PFSK-1 (cell line): ENCODE results near the gene OPCML.

ENCODE experiments used
- FOXP2 ChIP-seq: optimal IDR thresholded peaks from 2 replicates; pipeline ENCODE3; 2011; ENCODE audit warnings: borderline replicate concordance, control low read depth, inconsistent platforms; ENCODE audit not compliant: insufficient read depth; ENCODE audit errors: extremely low read length, extremely low read depth
- POLR2AphosphoS5 ChIP-seq: IDR thresholded peaks from 2 replicates; pipeline ENCODE4 v1.6.1; 2012; ENCODE audit warnings: low read depth, mild to moderate bottlenecking, control low read depth, low read length, moderate library complexity
- SIN3A ChIP-seq: IDR thresholded peaks from 2 replicates; pipeline ENCODE4 v1.6.1; 2012; ENCODE audit warnings: mild to moderate bottlenecking, low read length, moderate library complexity, borderline replicate concordance; ENCODE audit not compliant: insufficient read depth
- TAF1 ChIP-seq: IDR thresholded peaks from 2 replicates; pipeline ENCODE4 v1.6.1; 2012; ENCODE audit warnings: low read length, control low read depth, borderline replicate concordance; ENCODE audit not compliant: insufficient read depth
- TF ChIP-seq, protein P1 (sequence below), 2 experiments: IDR thresholded peaks; 2 replicates each; pipeline versions ENCODE4 v1.6.1 to v1.8.0; 2011 to 2012; ENCODE audit warnings: low read depth in 2 of 2, low read length in 2 of 2, control low read depth in 1 of 2, inconsistent platforms in 1 of 2, mild to moderate bottlenecking in 1 of 2, moderate library complexity in 1 of 2; ENCODE audit not compliant: insufficient read depth in 1 of 2

The OPCML gene

DNA sequence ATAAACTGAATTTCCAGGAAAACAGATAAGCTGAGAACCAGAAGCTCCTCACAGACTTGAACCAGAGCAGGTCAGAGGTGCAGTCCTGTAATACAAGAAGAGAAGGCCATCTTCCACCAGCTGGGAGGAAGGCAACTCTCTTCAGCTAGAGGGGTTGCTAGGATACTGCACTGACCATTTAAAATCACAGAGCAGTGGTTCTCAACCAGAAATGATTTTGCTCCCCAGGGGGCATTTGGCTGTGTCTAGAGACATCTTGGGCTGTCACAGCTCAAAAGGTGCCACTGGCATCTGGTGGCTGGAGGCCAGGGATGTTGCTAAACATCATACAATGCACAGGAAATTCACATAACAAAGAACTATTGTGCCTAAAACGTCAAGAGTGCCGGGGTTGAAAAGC lies 17.2 kb downstream of the OPCML start:
- TF ChIP-seq SIN3A (no peak), TAF1 (no peak), FOXP2 (no peak), POLR2AphosphoS5 (no peak)
- TF ChIP-seq, protein P1, sequence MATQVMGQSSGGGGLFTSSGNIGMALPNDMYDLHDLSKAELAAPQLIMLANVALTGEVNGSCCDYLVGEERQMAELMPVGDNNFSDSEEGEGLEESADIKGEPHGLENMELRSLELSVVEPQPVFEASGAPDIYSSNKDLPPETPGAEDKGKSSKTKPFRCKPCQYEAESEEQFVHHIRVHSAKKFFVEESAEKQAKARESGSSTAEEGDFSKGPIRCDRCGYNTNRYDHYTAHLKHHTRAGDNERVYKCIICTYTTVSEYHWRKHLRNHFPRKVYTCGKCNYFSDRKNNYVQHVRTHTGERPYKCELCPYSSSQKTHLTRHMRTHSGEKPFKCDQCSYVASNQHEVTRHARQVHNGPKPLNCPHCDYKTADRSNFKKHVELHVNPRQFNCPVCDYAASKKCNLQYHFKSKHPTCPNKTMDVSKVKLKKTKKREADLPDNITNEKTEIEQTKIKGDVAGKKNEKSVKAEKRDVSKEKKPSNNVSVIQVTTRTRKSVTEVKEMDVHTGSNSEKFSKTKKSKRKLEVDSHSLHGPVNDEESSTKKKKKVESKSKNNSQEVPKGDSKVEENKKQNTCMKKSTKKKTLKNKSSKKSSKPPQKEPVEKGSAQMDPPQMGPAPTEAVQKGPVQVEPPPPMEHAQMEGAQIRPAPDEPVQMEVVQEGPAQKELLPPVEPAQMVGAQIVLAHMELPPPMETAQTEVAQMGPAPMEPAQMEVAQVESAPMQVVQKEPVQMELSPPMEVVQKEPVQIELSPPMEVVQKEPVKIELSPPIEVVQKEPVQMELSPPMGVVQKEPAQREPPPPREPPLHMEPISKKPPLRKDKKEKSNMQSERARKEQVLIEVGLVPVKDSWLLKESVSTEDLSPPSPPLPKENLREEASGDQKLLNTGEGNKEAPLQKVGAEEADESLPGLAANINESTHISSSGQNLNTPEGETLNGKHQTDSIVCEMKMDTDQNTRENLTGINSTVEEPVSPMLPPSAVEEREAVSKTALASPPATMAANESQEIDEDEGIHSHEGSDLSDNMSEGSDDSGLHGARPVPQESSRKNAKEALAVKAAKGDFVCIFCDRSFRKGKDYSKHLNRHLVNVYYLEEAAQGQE (IDR thresholded peaks at IDR 0.05; ENCODE audit: insufficient read depth in 1 of 2, low read depth in 2 of 2, low read length in 2 of 2) = no peak

DNA sequence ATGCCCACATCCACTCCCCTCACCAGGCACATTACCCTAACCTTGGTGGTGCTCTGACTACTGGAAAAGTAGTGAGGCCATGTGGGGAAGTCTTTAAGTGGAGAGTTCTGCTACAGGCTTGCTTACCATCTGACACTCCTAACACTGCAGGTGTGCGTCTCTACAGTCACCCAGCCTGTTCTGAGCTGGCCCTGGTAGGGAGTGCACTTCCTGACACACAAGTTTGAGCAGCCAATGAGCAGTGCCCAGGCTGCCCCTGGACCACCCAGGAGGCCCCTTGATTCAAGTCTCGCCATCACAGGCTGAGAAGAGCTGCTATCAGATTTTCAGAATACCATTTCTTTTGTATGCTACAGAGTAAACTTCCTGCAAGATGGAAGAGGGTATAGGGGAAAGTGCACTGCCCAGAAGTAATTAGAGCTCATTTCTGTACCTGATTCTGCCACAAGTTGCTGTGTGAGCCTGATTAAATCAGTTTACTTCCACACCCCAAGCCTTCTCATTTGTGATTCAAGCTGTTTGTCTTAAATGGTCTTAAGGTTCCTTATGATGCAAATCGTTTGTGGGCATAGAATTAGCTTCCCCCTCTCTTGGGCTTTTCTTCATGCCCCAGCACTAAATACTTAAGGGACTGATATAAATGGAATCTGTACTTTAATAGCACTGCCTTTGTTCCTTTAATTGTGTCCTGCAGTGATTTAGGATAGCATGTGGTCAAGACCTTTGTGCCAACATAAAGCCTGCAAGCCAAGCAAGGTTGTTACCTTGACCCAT lies 22.2 kb downstream of the OPCML start:
- TF ChIP-seq TAF1 (no peak), SIN3A (no peak), POLR2AphosphoS5 (no peak), FOXP2 (no peak)
- TF ChIP-seq, protein P1 (IDR thresholded peaks at IDR 0.05; ENCODE audit: insufficient read depth in 1 of 2, low read depth in 2 of 2, low read length in 2 of 2) = no peak

DNA sequence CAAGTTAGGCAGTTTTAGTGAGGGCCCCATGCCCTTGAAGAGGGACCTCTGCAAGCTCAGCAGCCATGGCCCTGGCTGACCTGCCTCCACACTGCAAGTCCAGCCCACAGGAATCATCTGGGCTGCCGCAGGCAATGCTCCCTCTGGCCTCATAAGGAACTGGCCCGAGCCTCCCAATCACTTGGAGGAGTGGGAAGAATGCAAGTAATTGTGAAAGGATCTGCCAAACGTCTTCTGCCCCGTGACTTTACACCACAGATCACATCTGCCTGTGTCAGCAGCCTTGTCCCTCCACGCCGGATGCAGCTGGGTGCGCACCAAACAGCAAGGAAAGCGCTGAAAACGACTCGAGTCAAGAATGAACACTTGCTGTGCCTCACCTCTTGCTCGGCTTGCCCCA lies 23.8 kb downstream of the OPCML start:
- no peak for TF ChIP-seq TAF1
- TF ChIP-seq POLR2AphosphoS5 = no peak

DNA sequence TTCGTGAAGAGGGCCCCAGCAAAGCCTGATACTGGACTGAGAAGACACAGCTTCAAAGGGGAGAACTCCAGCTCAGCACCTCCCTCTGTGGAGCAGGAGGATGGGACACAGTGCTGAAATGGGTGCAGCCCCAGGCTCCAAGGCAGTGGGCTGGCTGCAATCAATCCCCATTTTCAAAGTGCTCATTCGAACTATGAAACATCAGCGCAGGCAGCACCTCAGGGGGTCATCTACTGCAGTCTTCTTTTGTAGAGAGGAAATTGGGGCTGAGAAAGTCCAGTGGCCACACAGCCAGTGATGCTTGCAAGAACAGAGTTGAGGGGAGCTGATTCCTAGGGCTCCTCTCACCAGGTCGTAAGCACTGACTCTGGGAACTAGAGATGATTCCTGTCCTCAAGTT lies 25.1 kb downstream of the OPCML start:
- TF ChIP-seq, protein P1 (IDR thresholded peaks at IDR 0.05; ENCODE audit: insufficient read depth in 1 of 2, low read depth in 2 of 2, low read length in 2 of 2) = no peak
- TF ChIP-seq TAF1 (no peak), FOXP2 (no peak), SIN3A (no peak), POLR2AphosphoS5 (no peak)

DNA sequence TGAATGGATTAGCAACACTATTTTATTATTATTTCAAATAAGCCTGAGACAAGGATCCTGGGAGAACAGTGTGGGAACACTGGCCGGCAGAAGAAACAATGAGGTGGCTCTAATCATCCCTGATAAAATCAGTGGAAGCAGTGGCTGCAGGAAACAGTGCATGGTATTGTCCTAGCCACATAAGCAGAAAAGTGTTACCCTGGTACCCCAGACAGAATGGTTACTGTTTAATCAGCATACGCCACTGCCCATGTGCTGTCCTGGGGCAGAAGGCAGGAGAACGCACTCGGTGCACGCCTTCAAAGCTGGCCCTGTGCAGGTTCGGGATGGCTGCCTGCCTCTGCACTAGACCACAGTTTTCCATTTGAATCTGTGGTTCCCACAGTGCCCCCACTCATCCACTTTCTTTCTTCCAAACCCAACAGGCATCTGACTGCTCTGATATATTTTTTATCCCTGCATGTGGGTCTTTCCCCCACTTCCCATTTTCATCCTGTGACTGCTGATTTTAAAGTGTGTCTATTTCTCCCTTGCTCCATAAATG lies 25.7 kb downstream of the OPCML start:
- TF ChIP-seq SIN3A (no peak), TAF1 (no peak), POLR2AphosphoS5 (no peak), FOXP2 (no peak)
- TF ChIP-seq, protein P1 (IDR thresholded peaks at IDR 0.05; ENCODE audit: insufficient read depth in 1 of 2, low read depth in 2 of 2, low read length in 2 of 2) = no peak
